HL-60 (cell line): ENCODE measurements around the gene MAP2K2.

ENCODE experiments used
- DNase-seq, 2 experiments: peaks; one replicate each; pipeline ENCODE4 v3.0.0-alpha.2; 2010 to 2020; ENCODE audit warnings: low read depth in 1 of 2, low spot score in 1 of 2
- H3K27ac ChIP-seq: fragments of 250-450 bp; sonication (Bioruptor Pico); replicated peaks from 2 replicates; pipeline ENCODE4 v1.5.1; 2020; ENCODE audit warnings: mild to moderate bottlenecking, moderate library complexity
- H3K27me3 ChIP-seq: fragments of 250-450 bp; sonication (Bioruptor Pico); 2 replicates; pipeline ENCODE4 v1.5.1; 2021; ENCODE audit warnings: mild to moderate bottlenecking, moderate library complexity; ENCODE audit not compliant: insufficient read depth, poor library complexity, severe bottlenecking
- H3K4me3 ChIP-seq: replicated peaks from 2 replicates; pipeline ENCODE4 v1.5.1; 2011; ENCODE audit warnings: mild to moderate bottlenecking, control low read depth, low read length; ENCODE audit not compliant: insufficient read depth
- CTCF ChIP-seq: IDR thresholded peaks from one replicate; pipeline ENCODE4 v1.5.1; 2011; ENCODE audit warnings: low read length, control low read depth, inconsistent platforms; ENCODE audit not compliant: insufficient read depth
- GABPA ChIP-seq: IDR thresholded peaks from 2 replicates; pipeline ENCODE4 v1.6.1; 2012; ENCODE audit warnings: low read depth
- POLR2AphosphoS5 ChIP-seq: IDR thresholded peaks from 2 replicates; pipeline ENCODE4 v1.6.1; 2012; ENCODE audit warnings: low read depth
- REST ChIP-seq: IDR thresholded peaks from 2 replicates; pipeline ENCODE4 v1.6.1; 2012; ENCODE audit warnings: low read depth; ENCODE audit not compliant: insufficient replicate concordance
- SPI1 ChIP-seq: IDR thresholded peaks from 2 replicates; pipeline ENCODE4 v1.6.1; 2012; ENCODE audit warnings: low read depth, mild to moderate bottlenecking, borderline replicate concordance

The MAP2K2 gene

GRCh38 chr19:4045597-4046361, 78.1 kb downstream of the MAP2K2 start:
- DNase-seq = no peak
- no peaks in the 10 kb centered on the region for H3K27me3 ChIP-seq
- TF ChIP-seq GABPA (no peak), SPI1 (no peak), CTCF (no peak), REST (no peak), POLR2AphosphoS5 (no peak; the same call in 1 of the 2 replicates)
- no peak overlapping the region for H3K27ac ChIP-seq
- no peak overlapping the region for H3K4me3 ChIP-seq

- no peak for DNase-seq
- H3K27ac ChIP-seq = no peak overlapping the region
- H3K27me3 ChIP-seq = no peaks in the 10 kb centered on the region
- no peak overlapping the region for H3K4me3 ChIP-seq
- TF ChIP-seq REST = no peak
- no peak for TF ChIP-seq SPI1
- TF ChIP-seq GABPA = no peak
- no peak for TF ChIP-seq CTCF
- no peak for TF ChIP-seq POLR2AphosphoS5
These were observed 78.9 kb downstream of the MAP2K2 start for GRCh38 chr19:4044990-4045465.

GRCh38 chr19:4043966-4044715, 79.8 kb downstream of the MAP2K2 start:
- Histone ChIP-seq H3K4me3 (no peak overlapping the region), H3K27me3 (no peaks in the 10 kb centered on the region), H3K27ac (no peak overlapping the region)
- no peak for DNase-seq
- TF ChIP-seq GABPA (no peak), SPI1 (no peak), REST (no peak), POLR2AphosphoS5 (no peak), CTCF (no peak)
